ENCODE results near the gene GPRC5C.

DNA sequence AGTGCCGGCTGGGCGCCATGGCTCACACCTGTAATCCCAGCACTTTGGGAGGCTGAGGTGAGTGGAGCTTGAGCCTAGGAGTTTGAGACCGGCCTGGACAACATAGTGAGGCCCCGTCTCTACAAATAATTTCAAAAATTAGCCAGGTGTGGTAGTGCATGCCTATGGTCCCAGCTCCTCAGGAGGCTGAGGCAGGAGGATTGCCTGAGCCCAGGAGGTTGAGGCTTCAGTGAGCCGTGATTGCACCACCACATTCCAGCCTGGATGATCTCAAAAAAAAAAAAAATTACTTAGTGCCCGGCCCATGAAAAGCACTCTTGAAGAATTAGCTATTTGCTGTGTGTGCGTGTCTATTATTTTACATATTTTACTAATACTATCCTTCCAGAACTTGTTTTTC, 9.6 kb downstream of the GPRC5C start:
- TF ChIP-seq, protein P1, sequence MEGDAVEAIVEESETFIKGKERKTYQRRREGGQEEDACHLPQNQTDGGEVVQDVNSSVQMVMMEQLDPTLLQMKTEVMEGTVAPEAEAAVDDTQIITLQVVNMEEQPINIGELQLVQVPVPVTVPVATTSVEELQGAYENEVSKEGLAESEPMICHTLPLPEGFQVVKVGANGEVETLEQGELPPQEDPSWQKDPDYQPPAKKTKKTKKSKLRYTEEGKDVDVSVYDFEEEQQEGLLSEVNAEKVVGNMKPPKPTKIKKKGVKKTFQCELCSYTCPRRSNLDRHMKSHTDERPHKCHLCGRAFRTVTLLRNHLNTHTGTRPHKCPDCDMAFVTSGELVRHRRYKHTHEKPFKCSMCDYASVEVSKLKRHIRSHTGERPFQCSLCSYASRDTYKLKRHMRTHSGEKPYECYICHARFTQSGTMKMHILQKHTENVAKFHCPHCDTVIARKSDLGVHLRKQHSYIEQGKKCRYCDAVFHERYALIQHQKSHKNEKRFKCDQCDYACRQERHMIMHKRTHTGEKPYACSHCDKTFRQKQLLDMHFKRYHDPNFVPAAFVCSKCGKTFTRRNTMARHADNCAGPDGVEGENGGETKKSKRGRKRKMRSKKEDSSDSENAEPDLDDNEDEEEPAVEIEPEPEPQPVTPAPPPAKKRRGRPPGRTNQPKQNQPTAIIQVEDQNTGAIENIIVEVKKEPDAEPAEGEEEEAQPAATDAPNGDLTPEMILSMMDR (IDR thresholded peaks at IDR 0.05) = no peak
- TF ChIP-seq POLR2A (IDR thresholded peaks at IDR 0.05) = no peak
- TF ChIP-seq EP300 (IDR thresholded peaks at IDR 0.05) = no peak
